Suppressor macrophage treated with lipopolysaccharide for 4 hours (primary cell): ENCODE data around the gene JAZF1.

Experiments used
- DNase-seq: peaks from one replicate; pipeline ENCODE4 v3.0.0-alpha.2; 2020

The JAZF1 gene

DNA sequence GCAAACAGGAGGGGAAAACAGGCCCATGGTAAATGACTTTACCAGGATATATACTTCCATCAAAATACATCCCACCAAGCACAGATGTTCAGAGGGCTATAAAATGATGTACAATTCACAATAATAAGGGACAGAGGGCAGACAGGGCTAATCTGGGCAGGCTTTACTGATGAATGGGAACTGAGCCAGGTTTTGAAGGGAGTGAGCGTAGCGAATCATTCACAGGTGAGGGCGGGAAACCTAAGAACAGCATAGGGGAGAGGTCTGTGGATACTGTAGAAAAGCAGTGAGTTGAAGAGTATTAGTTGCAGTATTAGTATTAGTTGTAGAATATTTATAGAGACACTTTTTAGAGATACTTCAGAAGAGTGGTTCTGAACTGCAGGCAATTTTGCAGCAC, 180.8 kb downstream of the JAZF1 start:
- no peak for DNase-seq

DNA sequence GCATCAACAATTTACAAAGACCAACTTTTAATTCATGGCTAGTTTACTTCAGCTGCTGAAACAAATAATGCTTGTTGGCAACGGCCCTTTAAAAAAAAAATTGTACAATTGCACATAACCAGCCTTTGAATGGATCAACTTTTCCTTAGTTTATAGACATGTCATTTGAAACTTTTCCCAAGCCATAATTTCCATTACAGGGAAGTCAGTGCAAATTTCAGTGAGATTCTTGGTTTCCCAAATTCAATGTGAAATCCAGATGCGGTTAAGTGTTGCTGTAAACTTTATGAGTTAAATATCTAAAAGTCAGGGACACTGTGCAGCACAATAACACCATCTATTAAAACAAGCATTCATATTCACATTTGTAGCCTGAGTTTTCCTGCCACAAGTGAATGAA, 182.2 kb downstream of the JAZF1 start:
- no peak for DNase-seq

DNA sequence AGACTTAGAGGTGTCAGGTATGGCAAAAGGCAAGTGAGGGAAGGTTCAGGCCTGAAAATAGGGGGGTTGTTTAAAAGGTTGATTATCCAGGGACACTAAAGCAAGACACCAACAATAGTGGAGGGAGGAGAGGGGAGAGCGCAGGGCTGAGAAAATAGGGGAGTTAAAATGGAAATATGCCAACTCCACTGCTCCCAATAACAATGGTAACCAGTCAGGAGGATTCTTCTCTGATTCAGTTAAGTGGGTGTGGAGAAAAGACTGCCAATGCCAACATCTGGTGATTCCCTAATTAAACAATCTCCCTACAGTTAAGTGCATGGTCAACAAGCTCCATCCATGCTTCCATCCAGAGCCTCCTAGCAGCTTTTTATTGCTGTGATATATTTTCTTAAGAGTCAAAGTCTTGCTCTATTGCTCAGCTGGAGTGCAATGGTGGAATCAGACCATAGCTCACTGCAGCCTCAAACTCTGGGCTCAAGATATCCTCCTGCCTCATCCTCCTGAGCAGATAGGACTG, 183.3 kb downstream of the JAZF1 start:
- DNase-seq, result no peak

DNA sequence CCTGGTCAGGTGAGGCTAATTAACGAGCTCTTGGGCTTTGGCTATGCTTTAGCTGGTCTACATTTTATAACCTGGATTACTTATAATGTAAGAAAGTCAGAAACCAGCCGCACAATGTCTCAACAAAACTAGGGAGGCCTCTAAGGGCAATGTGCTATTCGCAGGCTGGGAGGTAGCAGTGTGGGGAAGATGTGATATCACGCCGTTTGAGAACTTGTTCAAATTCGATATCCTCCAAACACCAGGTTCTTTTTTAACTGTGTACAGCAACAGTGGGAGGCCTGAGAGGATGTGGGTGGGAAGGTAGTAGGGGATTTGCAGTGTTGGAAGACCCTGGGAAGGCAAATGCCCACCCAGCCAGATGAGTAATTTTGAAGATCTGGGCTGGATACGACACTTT, 184.5 kb downstream of the JAZF1 start:
- no peak for DNase-seq

DNA sequence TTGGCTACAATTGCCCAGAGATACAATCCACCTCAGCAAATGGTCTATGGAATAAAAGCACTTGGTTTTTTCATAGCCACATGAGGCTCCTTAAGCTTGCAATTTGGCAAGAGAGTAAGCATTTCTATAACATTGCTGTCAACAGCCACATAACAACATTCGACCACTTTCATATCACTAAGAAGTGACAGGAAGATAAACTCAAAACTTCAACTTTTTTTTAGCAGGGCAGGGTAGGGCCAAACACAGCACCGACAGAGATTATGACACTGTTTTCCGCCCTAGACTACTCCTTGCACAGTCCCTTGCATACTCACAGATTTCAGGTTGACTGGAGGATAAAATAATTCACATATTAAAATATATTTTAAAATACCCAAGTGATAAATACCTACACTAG, 185.4 kb downstream of the JAZF1 start:
- no peak for DNase-seq

DNA sequence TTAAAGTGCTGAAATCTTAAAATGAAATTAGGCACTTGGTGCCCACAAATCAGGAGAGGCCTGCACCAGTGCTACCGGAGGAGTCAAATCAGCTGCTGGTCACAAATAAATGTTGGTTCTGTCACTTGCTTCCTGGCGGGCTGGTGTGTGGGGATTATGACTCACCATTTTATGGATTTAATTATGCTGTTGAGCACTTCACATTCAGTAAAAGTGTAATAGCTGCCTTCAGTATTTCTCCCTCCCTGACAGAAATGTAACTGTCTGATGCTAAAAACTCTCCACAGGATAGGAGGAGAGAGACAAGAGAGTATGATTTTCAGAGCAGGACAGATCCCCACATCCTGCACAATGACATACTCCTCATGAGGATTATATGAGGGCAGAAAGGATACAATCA, 186.0 kb downstream of the JAZF1 start:
- no peak for DNase-seq

- no peak for DNase-seq
These were observed 187.7 kb downstream of the JAZF1 start for GRCh38 chr7:27992755-27993493.

- no peak for DNase-seq
These were observed 188.5 kb downstream of the JAZF1 start for GRCh38 chr7:27992097-27992496.

DNA sequence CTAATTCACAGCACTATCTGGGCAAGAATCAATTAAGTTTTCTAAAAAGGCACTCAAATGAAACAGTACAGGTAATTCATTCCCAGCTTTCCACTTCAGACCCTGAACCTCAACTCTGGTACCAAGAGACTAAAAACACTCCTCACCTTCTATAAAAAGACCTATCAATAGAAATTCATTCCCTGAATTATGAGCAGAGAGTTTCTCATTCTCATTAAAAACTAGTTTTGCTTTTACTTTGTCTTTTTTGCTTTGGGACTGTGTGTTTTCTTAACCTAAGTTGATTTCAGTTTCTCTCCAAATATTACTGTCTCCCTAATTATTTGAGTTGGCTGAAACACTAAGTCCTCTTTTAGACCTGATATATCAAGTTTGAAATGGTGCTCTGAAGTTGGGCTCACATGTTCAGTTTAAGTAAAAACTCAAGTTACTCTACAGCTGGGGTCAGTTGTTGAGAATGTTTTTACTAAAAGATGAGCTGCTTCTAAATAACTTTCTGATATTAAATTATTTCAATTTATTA, 189.5 kb downstream of the JAZF1 start:
- DNase-seq, result no peak

DNA sequence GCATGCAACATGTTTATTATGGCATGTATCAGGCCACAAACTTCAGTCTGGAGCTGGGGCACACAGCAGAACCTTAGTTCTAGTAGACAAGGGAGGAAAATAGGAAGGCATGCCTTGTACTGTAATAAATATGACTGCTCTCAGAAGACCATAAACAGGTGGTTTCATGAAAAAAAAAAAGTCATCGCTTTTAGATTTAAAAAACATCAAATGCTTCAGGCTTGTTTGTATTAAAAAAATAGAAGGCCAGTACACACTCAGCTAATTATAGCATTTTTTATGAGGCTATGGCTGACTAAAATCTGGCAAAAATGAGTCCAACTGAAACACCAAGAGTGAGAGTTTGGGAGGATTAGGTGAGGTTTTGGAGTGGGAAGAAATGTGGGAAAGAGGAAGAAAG, 204.1 kb downstream of the JAZF1 start:
- no peak for DNase-seq

GRCh38 chr7:27973625-27974024, 207.0 kb downstream of the JAZF1 start:
- no peak for DNase-seq

DNA sequence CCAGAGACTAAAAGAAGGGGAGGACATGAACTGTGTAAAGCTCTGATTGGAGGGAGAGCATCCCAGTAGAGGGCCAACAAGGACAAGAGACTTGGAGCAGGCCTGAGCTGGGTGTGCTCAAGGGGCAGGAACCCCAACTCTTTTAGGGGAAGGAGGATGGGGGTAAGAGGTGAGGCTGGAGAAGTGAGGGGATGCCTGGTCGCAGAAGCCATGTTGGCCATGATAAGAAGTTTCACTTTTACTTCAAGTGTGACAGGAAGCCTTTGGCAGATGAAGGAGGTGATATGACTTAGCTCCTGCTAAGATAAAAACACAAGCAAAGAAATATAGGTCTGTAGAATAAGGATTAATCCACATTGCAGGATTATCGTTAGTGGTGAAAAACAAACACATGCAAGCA, 208.3 kb downstream of the JAZF1 start:
- DNase-seq, result no peak

- no peak for DNase-seq
These were observed 209.3 kb downstream of the JAZF1 start for GRCh38 chr7:27971171-27971812.

DNA sequence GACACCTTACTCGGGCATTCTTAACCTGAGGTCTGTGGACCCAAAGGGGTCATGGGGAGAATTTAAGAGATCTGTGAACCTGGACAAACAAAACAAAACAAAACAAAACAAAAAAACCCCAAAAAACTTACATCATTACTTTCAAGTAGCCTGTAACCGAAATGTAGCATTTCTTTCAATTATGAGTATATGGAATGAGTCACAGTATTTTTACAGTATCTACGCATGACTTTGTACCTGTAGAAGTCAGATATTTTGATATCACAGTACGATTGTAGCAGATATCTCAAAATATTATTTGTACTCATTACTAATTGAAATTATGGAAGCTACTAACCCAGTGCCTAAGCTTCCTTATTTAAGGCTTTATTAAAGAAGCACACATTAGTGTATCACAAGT, 210.2 kb downstream of the JAZF1 start:
- no peak for DNase-seq

DNA sequence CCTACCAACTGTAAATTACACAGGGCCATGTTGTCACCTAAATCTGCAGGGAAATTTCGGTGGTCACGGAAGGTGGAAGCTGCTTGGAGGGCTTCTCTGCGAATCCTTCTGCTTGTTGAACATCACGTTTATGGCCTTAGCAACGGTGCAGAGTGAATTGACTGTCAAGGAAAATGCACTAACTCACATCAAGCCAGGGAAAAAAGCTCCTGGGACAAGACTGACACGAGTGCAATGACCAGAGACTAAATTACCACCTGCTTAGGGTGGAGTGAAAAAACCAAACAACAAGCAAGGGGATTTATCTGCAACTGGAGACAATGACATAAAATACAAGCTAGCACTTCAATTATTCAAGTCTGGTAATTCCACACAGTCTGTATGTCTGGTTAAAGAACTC, 211.2 kb downstream of the JAZF1 start:
- no peak for DNase-seq

DNA sequence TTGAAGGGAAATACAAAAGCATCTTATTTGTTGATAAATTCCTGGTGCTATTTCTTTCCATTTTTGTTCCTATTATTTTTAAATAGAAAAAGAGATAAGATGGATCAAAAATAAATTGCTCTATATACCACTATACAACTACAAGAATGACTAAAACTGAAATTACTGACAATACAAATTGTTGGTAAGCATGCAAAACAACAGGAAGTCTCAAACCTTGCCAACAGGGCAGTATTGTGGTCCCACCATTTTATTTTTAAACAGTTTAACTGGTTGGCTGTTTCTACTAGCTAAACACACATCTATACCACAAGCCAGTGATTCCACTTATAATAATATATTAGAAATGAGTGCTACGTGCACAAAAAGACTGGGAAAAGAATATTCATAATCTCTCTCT, 213.0 kb downstream of the JAZF1 start:
- DNase-seq, result no peak

DNA sequence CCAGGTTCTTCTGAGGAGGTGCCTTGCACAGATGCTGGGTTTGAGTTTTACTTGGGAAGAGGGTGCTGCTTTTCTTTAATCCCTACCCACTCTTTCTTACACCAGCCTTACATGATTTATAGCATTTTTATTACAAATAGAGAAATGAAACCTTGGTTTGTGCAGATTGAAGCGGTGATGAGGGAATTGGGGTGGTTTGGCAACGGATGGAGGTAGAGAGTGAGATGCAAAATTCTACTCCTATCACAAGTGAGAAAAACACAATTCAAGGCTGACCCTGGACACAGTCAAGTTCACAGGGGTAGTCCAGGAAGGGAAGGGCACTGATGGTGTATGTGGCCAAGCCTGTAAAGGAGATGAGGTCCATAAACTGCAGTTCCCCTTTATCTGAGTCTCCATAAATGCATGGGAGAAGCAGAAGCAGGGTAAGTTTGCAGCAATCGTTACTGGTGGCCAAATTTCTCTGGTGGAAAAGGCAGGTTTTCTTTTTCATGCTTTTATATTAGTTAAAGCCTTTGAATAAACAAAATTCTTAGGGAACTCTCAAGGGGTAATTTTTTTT, 214.3 kb downstream of the JAZF1 start:
- no peak for DNase-seq

- DNase-seq, result no peak
These were observed 214.9 kb downstream of the JAZF1 start for GRCh38 chr7:27965650-27966049.

- DNase-seq, result no peak
These were observed 215.8 kb downstream of the JAZF1 start for GRCh38 chr7:27964820-27965219.

DNA sequence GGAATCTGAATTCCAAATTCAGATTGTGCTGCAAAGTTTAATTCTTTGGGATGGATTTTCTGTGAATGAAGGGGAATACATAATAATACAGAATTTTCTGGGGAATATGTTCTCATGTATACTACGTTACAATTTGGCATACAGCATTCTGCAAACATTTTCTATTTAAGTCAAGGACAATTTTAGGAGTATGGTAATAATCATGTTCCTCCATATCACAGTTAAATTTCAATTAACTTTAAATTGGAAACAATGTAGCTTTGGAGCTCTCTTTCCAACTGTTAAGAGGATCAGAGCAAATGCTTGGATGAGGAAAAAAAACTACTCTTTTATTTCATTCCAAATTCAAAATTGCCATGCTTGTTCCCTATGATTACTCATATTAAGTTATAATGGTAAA, 217.5 kb downstream of the JAZF1 start:
- no peak for DNase-seq

DNA sequence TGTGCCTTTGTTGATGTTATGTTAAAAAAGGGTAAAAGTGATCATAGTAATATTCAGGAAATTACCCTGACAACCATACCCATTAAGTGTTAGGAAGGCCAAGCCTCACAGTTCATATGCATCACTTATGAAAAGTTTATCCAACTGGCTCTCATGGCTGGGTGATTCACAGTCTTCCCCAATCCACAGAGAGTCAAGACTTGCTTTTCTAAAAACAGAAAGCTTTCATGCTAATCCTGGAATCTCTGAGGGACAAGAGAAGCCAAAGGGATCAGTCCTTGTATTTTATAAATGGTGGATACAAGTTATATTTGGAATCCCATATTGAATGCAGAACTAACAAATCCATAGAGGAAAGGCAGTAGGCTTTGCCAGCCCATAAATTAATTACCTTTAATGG, 218.3 kb downstream of the JAZF1 start:
- DNase-seq, result no peak

- DNase-seq, result peak; percentile 45
These were observed 219.3 kb downstream of the JAZF1 start for GRCh38 chr7:27961255-27961654.

- no peak for DNase-seq
These were observed 220.2 kb downstream of the JAZF1 start for GRCh38 chr7:27960415-27960814.

DNA sequence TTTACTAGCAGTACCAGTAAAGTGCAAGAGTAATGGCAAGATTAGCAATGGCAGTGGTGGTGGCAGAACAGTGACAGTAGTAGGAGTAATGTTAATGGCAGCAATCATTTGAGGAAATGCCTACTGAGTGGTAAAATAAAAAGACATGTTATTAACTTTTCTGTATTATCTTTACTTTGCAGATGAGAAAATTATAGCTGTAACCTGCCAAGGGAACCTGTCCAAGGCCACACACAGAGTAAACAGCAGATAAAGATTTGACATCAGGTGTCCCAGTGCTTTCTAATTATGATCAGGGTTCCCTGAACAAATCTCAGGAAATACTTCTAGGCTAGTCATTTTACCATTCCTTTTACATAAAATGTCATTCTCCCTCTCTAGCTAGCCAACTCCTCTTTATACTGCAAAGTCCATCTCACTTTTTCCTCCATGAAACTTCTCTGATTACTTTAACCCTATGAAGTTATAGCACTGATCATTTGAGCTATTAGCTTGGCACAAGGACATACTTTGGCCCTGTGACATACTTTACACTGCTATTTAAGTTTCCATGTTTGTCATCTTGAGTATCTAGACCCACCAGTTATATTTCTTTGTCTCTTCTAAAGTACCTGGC, 221.6 kb downstream of the JAZF1 start:
- no peak for DNase-seq
